ENCODE measurements around the gene KDM2B. TPM values are rescaled to one million over a fixed set of nuclear protein-coding genes. Genes with fewer than 3 reads are reported as not detected.

Gene KDM2B
- total and polyA plus RNA-seq, 2 of the 8 experiments (the other 6 are each of a cell fraction or from before 2014, with no cell fraction given) = 111 to 162 TPM

GRCh38 chr12:121494093-121494787, 86.6 kb downstream of the KDM2B start (continued):
- TF ChIP-seq BACH1 (IDR thresholded peaks at IDR 0.05; ENCODE audit: low read length) (no peak), KDM1A (IDR thresholded peaks at IDR 0.05; ENCODE audit: borderline replicate concordance, low read length) (no peak), USF2 (IDR thresholded peaks at IDR 0.05; ENCODE audit: low read length) (0 out of 2 replicates have a peak, but pooled peaks have one; percentile 2), RAD21 (IDR thresholded peaks at IDR 0.05 in 1 of 2, conservative IDR thresholded peaks at IDR 0.05 in 1 of 2; ENCODE audit: low read depth in 2 of 2, low read length in 2 of 2) (peak; percentile 43 to 56), RNF2 (IDR thresholded peaks at IDR 0.05; ENCODE audit: borderline replicate concordance, low read depth, low read length, missing control alignments, poor library complexity, severe bottlenecking) (no peak), GABPA (IDR thresholded peaks at IDR 0.05; ENCODE audit: borderline replicate concordance, insufficient read depth, low read length) (peak; percentile 31; the same call in 1 of the 2 replicates), CHD1 (IDR thresholded peaks at IDR 0.05; ENCODE audit: low read depth, low read length) (no peak), NRF1 (IDR thresholded peaks at IDR 0.05; ENCODE audit: low read depth, low read length) (no peak), SAP30 (IDR thresholded peaks at IDR 0.05; ENCODE audit: insufficient read depth, insufficient replicate concordance, low read length) (no peak), SIX5 (IDR thresholded peaks at IDR 0.05; ENCODE audit: low read depth, low read length) (no peak), EZH2 (IDR thresholded peaks at IDR 0.05; ENCODE audit: low read depth, low read length, severe bottlenecking) (no peak)
